SK-N-SH (cell line): Measurements from ENCODE around the gene ADD1. TPM values are rescaled to one million over a fixed set of nuclear protein-coding genes. Genes with fewer than 3 reads are reported as not detected.
A peak's percentile ranks its signal among the peaks of the same experiment; 100 is the strongest.

Experiments used
- CTCF ChIA-PET: fragments of 300-600, 350-600 bp; formaldehyde crosslinking; extraction: SDS; loops from one replicate; lab custom pipeline; 2021; lab: Yijun Ruan, JAX
- POLR2A ChIA-PET: fragments of 350-600 bp; sonication (Branson Sonifier 250); formaldehyde crosslinking; extraction: SDS; loops from one replicate; lab custom pipeline; 2020; ENCODE audit warnings: antibody characterized with exemption, inconsistent platforms; lab: Yijun Ruan, JAX
- DNase-seq: peaks from one replicate; pipeline ENCODE4 v3.0.0; 2012
- H2AFZ ChIP-seq: fragments of 200-600 bp; sonication (generic); 2 replicates; pipeline ENCODE4 v1.8.1; 2016; ENCODE audit warnings: antibody characterized with exemption, mild to moderate bottlenecking, low read depth
- H3F3A ChIP-seq: fragments of 200-600 bp; sonication (generic); replicated peaks from 2 replicates; pipeline ENCODE3; 2016; ENCODE audit warnings: antibody characterized with exemption, mild to moderate bottlenecking; ENCODE audit not compliant: insufficient read depth
- H3K27ac ChIP-seq, 2 experiments: fragments of 200-500 bp in 1 of 2; fragments of 200-600 bp in 1 of 2; sonication (Bioruptor generic) in 1 of 2; sonication (generic), shearing (Covaris generic) in 1 of 2; 2 replicates each; pipeline versions ENCODE4 v1.5.1 to v1.6.1; 2014 to 2016; ENCODE audit warnings: low read depth in 2 of 2, inconsistent platforms in 1 of 2, low read length in 1 of 2, mild to moderate bottlenecking in 1 of 2, mixed read lengths in 1 of 2
- H3K27me3 ChIP-seq: fragments of 200-600 bp; sonication (generic), shearing (Covaris generic); 2 replicates; pipeline ENCODE4 v1.6.1; 2016; ENCODE audit warnings: mixed run types; ENCODE audit not compliant: insufficient read depth
- H3K36me3 ChIP-seq, 2 experiments: fragments of 200-500 bp in 1 of 2; fragments of 200-600 bp in 1 of 2; sonication (Bioruptor generic) in 1 of 2; sonication (generic) in 1 of 2; replicated peaks in 1 of 2; 2 replicates each; pipeline versions ENCODE3 to v1.5.1; 2014 to 2016; ENCODE audit warnings: low read length in 1 of 2, mild to moderate bottlenecking in 1 of 2; ENCODE audit not compliant: insufficient read depth in 2 of 2, control insufficient read depth in 1 of 2
- H3K4me1 ChIP-seq, 2 experiments: fragments of 200-500 bp in 1 of 2; fragments of 200-600 bp in 1 of 2; sonication (Bioruptor generic) in 1 of 2; sonication (generic), shearing (Covaris generic) in 1 of 2; 2 replicates each; pipeline versions ENCODE4 v1.5.1 to v1.6.1; 2014 to 2016; ENCODE audit warnings: low read depth in 1 of 2, low read length in 1 of 2, mixed run types in 1 of 2; ENCODE audit not compliant: insufficient read depth in 2 of 2, control insufficient read depth in 1 of 2
- H3K4me2 ChIP-seq: fragments of 200-600 bp; sonication (generic), shearing (Covaris generic); 2 replicates; pipeline ENCODE4 v1.6.1; 2017; ENCODE audit warnings: mixed run types
- H3K4me3 ChIP-seq, 2 experiments: fragments of 200-500 bp in 1 of 2; fragments of 200-600 bp in 1 of 2; sonication (Bioruptor generic) in 1 of 2; sonication (generic), shearing (Covaris generic) in 1 of 2; 2 replicates each; pipeline versions ENCODE4 v1.5.1 to v1.8.1; 2014 to 2016; ENCODE audit warnings: low read depth in 2 of 2, inconsistent platforms in 1 of 2, low read length in 1 of 2, mild to moderate bottlenecking in 1 of 2, mixed read lengths in 1 of 2, moderate library complexity in 1 of 2
- H3K79me2 ChIP-seq: fragments of 200-600 bp; sonication (generic); 2 replicates; pipeline ENCODE4 v1.8.1; 2017; ENCODE audit warnings: mild to moderate bottlenecking; ENCODE audit not compliant: insufficient read depth
- H3K9ac ChIP-seq: fragments of 200-600 bp; sonication (generic); 2 replicates; pipeline ENCODE4 v1.6.1; 2017; ENCODE audit warnings: mixed run types
- H3K9me2 ChIP-seq: fragments of 200-600 bp; sonication (generic); 2 replicates; pipeline ENCODE4 v1.6.1; 2017; ENCODE audit warnings: mixed run types
- H3K9me3 ChIP-seq: fragments of 200-600 bp; sonication (generic); 2 replicates; pipeline ENCODE4 v1.6.1; 2017; ENCODE audit warnings: mixed run types, mild to moderate bottlenecking, moderate library complexity
- H4K20me1 ChIP-seq: fragments of 200-600 bp; sonication (generic); 2 replicates; pipeline ENCODE4 v1.6.1; 2017; ENCODE audit warnings: mild to moderate bottlenecking, mixed run types; ENCODE audit not compliant: insufficient read depth
- CHD2 ChIP-seq: fragments of 150-350 bp; IDR thresholded peaks from 2 replicates; pipeline ENCODE4 v1.6.1; 2018; ENCODE audit warnings: low read length; ENCODE audit not compliant: partially characterized antibody
- ELF1 ChIP-seq: IDR thresholded peaks from 2 replicates; pipeline ENCODE4 v1.4.0; 2012
- EP300 ChIP-seq, 2 experiments: IDR thresholded peaks; 2 replicates each; pipeline versions ENCODE4 v1.4.0 to v1.6.1; 2012; ENCODE audit warnings: borderline replicate concordance in 1 of 2, low read depth in 1 of 2, low read length in 1 of 2
- EZH2phosphoT487 ChIP-seq: fragments of 200-600 bp; sonication (generic); IDR thresholded peaks from 2 replicates; pipeline ENCODE4 v1.6.1; 2017; ENCODE audit warnings: low read depth, mixed run types, mild to moderate bottlenecking, antibody characterized with exemption, moderate library complexity, borderline replicate concordance
- FOXJ3 ChIP-seq: sonication (generic); formaldehyde crosslinking; IDR thresholded peaks from 2 replicates; pipeline ENCODE4 v1.5.1; 2020; ENCODE audit warnings: mild to moderate bottlenecking, missing genetic modification reagents
- IRF3 ChIP-seq: fragments of 150-350 bp; IDR thresholded peaks from 2 replicates; pipeline ENCODE4 v1.6.1; 2016; ENCODE audit warnings: mild to moderate bottlenecking, low read depth, low read length
- JUND ChIP-seq: IDR thresholded peaks from 2 replicates; pipeline ENCODE4 v1.4.0; 2012
- NFIC ChIP-seq: IDR thresholded peaks from 2 replicates; pipeline ENCODE4 v1.4.0; 2012; ENCODE audit warnings: borderline replicate concordance
- POLR2AphosphoS5 ChIP-seq: IDR thresholded peaks from 2 replicates; pipeline ENCODE4 v1.6.1; 2012; ENCODE audit warnings: low read depth, low read length
- RAD21 ChIP-seq: IDR thresholded peaks from 2 replicates; pipeline ENCODE4 v1.6.1; 2012; ENCODE audit warnings: mild to moderate bottlenecking, low read length
- RFX5 ChIP-seq: IDR thresholded peaks from 2 replicates; pipeline ENCODE4 v1.6.1; 2012; ENCODE audit warnings: mild to moderate bottlenecking, improper control_type of control experiment, low read length
- SIN3A ChIP-seq: IDR thresholded peaks from 2 replicates; pipeline ENCODE4 v1.6.1; 2012; ENCODE audit warnings: low read depth, mild to moderate bottlenecking, low read length, moderate library complexity, borderline replicate concordance
- TCF12 ChIP-seq: IDR thresholded peaks from 2 replicates; pipeline ENCODE4 v1.4.0; 2012
- TEAD4 ChIP-seq: IDR thresholded peaks from 2 replicates; pipeline ENCODE4 v1.4.0; 2012; ENCODE audit warnings: mild to moderate bottlenecking, borderline replicate concordance; ENCODE audit not compliant: insufficient read depth
- USF2 ChIP-seq: fragments of 150-350 bp; IDR thresholded peaks from 2 replicates; pipeline ENCODE4 v1.6.1; 2017; ENCODE audit warnings: antibody characterized with exemption, low read length, low read depth, borderline replicate concordance
- WGBS: methylation state at CpG from one replicate; pipeline ENCODE4 v1.1.6; 2017; ENCODE audit warnings: low lambda C conversion rate; 5-methylcytosine and 5-hydroxymethylcytosine counted together
- polyA plus RNA-seq, 3 experiments: library from polyadenylated mRNA; depleted of rRNA; stranded (reverse); fragments of >200 nt; gene quantifications; 2 replicates each; pipeline ENCODE4 v1.2.3, GENCODE V29; 2012
- TF ChIP-seq, protein P1 (sequence below): IDR thresholded peaks from 2 replicates; pipeline ENCODE4 v1.4.0; 2012; ENCODE audit warnings: low read depth

Gene ADD1
- polyA plus RNA-seq, 1 of the 3 experiments (the other 2 are of a cell fraction), result 155 TPM

DNA sequence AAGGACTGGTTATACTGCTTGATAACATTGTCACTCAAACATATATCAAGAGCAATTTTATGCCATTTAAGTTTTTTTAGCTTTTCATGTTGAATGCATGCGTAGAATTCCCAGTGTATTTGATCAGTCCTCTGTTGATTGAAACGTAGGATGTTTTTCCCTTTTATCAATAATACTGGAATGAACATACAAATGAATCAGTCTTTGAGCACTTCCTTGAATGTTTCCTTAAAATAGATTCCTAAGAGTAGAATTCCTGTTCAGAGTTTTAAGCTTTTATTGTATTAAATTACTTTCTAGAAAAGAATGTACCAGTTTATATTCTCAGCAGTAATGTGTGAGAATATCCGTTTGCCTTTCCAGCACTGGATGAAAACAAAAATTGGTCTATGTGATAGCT, 37.8 kb downstream of the ADD1 start:
- ChIA-PET CTCF (interaction anchor here (1.5 kb wide), 1 partner anchor 17 kb away, joined by 5 read pairs; no protein-coding TSS in a partner anchor), POLR2A (no interaction called here)
- Histone ChIP-seq H3K9ac (0 out of 2 replicates have a peak overlapping the region, but pooled peaks have one; percentile 7), H3K36me3 (peaks cover 27 to 57% of the 10 kb centered on the region in 2 experiments), H2AFZ (no peak overlapping the region), H4K20me1 (peaks cover 19% of the 10 kb centered on the region), H3K4me3 (no peak overlapping the region), H3K4me2 (peak overlapping the region; percentile 8; the same call in 1 of the 2 replicates), H3K9me3 (no peaks in the 10 kb centered on the region), H3K4me1 (peaks cover 0 to 8% of the 10 kb centered on the region in 2 experiments; a peak in 2 of 4 replicates), H3K27ac (peak overlapping the region in 1 of 2 experiments; percentile 54; a peak in 2 of 4 replicates), H3F3A (peaks cover 19% of the 10 kb centered on the region), H3K9me2 (no peaks in the 10 kb centered on the region), H3K79me2 (peaks cover 77% of the 10 kb centered on the region), H3K27me3 (no peaks in the 10 kb centered on the region)
- DNase-seq, result no peak
- WGBS, result 75% methylated on average over 3 of the region's 3 CpGs
- no peak for TF ChIP-seq NFIC
- no peak for TF ChIP-seq RFX5
- no peak for TF ChIP-seq EP300 (IDR thresholded peaks at IDR 0.05; ENCODE audit: borderline replicate concordance in 1 of 2, low read depth in 1 of 2, low read length in 1 of 2)
- no peak for TF ChIP-seq JUND
- TF ChIP-seq USF2, result no peak
- TF ChIP-seq FOXJ3 (CRISPR knock-in tag), result no peak
- TF ChIP-seq TCF12, result no peak
- TF ChIP-seq CHD2, result no peak
- no peak for TF ChIP-seq RAD21

DNA sequence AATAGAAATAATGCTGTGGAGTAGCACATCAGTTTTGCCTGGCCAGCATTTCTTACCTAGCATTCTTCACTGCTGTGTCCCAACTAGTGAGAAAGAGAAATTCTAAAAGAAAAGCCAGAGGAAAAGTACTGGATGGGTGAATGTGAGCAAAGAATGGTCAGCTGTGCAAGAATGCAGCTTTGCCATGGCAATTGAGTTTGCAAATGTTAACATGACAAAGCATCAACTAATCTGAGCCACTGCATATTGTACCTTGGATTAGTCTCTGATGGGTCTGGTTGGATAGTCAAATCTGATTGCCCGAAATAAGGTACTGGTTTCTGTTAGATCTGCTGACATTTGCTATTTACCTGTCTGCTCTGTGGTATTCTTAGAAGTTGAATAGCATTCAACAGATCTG, 38.7 kb downstream of the ADD1 start:
- 100% methylated on average over 1 of the region's 1 CpG for WGBS
- Histone ChIP-seq H3K27me3 (no peaks in the 10 kb centered on the region), H3K9ac (no peak overlapping the region), H3K4me2 (no peak overlapping the region; the same call in 1 of the 2 replicates), H3K27ac (peak overlapping the region in 1 of 2 experiments; percentile 54; a peak in 2 of 4 replicates), H3K9me2 (no peaks in the 10 kb centered on the region), H2AFZ (no peak overlapping the region), H3K79me2 (peaks cover 75% of the 10 kb centered on the region), H3F3A (peaks cover 19% of the 10 kb centered on the region), H4K20me1 (peaks cover 21% of the 10 kb centered on the region), H3K4me3 (no peak overlapping the region), H3K9me3 (no peaks in the 10 kb centered on the region), H3K36me3 (peaks cover 27 to 60% of the 10 kb centered on the region in 2 experiments), H3K4me1 (peaks cover 0 to 16% of the 10 kb centered on the region in 2 experiments; a peak in 2 of 4 replicates)
- ChIA-PET CTCF (interaction anchor here (1.5 kb wide), 1 partner anchor 18 kb away, joined by 5 read pairs; no protein-coding TSS in a partner anchor), POLR2A (no interaction called here)
- TF ChIP-seq TEAD4 (no peak), POLR2AphosphoS5 (no peak), IRF3 (no peak), RFX5 (no peak), EZH2phosphoT487 (no peak), ELF1 (no peak), TCF12 (no peak), SIN3A (no peak)
- TF ChIP-seq, protein P1, sequence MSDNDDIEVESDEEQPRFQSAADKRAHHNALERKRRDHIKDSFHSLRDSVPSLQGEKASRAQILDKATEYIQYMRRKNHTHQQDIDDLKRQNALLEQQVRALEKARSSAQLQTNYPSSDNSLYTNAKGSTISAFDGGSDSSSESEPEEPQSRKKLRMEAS, result no peak
- no peak for DNase-seq
